Keratinocyte (primary cell): Measurements from ENCODE around the gene C1QTNF5. TPM values are rescaled to one million over a fixed set of nuclear protein-coding genes. Genes with fewer than 3 reads are reported as not detected.
"Not testable (repeated sequence)": the region's sequence is repeated elsewhere in the genome, so short reads cannot be mapped to it uniquely, and the experiment has no call there.

Source experiments
- DNase-seq: peaks from one replicate; pipeline ENCODE4 v3.0.0-alpha.2; 2011; ENCODE audit warnings: low read depth, missing footprints, low spot score
- FAIRE-seq: peaks from 2 replicates; lab custom pipeline; 2011; peaks lifted over from hg19 to GRCh38; lab: Jason Lieb, UNC
- H2AFZ ChIP-seq: 2 replicates; pipeline ENCODE4 v1.6.0; 2012; ENCODE audit warnings: low read length, control low read depth, inconsistent platforms; ENCODE audit not compliant: control insufficient read depth
- H3K27ac ChIP-seq: 2 replicates; pipeline ENCODE4 v1.5.1; 2011; ENCODE audit warnings: low read length; ENCODE audit not compliant: control insufficient read depth, insufficient read depth
- H3K27me3 ChIP-seq: 3 replicates; pipeline ENCODE4 v1.6.0; 2011; ENCODE audit warnings: low read length; ENCODE audit not compliant: control insufficient read depth, insufficient read depth; ENCODE audit errors: extremely low read depth
- H3K36me3 ChIP-seq, 2 experiments: 2 replicates in 1 of 2; 3 replicates in 1 of 2; pipeline ENCODE4 v1.5.1; 2011; ENCODE audit warnings: low read length in 2 of 2, mild to moderate bottlenecking in 1 of 2; ENCODE audit not compliant: control insufficient read depth in 2 of 2, insufficient read depth in 2 of 2; ENCODE audit errors: extremely low read depth in 1 of 2
- H3K4me1 ChIP-seq: 3 replicates; pipeline ENCODE4 v1.5.1; 2011; ENCODE audit warnings: low read length; ENCODE audit not compliant: control insufficient read depth, insufficient read depth; ENCODE audit errors: extremely low read depth
- H3K4me2 ChIP-seq: 3 replicates; pipeline ENCODE4 v1.6.0; 2011; ENCODE audit warnings: low read depth, low read length; ENCODE audit not compliant: control insufficient read depth, insufficient read depth; ENCODE audit errors: extremely low read depth
- H3K4me3 ChIP-seq, 3 experiments: fragments of 200-600 bp in 1 of 3; sonication (generic) in 1 of 3; 2 replicates in 2 of 3; 3 replicates in 1 of 3; pipeline ENCODE4 v1.5.1; 2011 to 2016; ENCODE audit warnings: low read length in 3 of 3, mild to moderate bottlenecking in 3 of 3, control low read depth in 2 of 3, inconsistent platforms in 1 of 3, low read depth in 1 of 3, mixed read lengths in 1 of 3, mixed run types in 1 of 3, moderate library complexity in 1 of 3; ENCODE audit not compliant: control insufficient read depth in 2 of 3, insufficient read depth in 2 of 3; ENCODE audit errors: extremely low read depth in 1 of 3
- H3K79me2 ChIP-seq: 2 replicates; pipeline ENCODE4 v1.6.0; 2012; ENCODE audit warnings: low read length; ENCODE audit not compliant: control insufficient read depth, insufficient read depth
- H3K9ac ChIP-seq: 3 replicates; pipeline ENCODE4 v1.6.0; 2011; ENCODE audit warnings: low read length; ENCODE audit not compliant: control insufficient read depth, insufficient read depth; ENCODE audit errors: extremely low read depth
- H3K9me1 ChIP-seq: 3 replicates; pipeline ENCODE4 v1.6.0; 2011; ENCODE audit warnings: low read length; ENCODE audit not compliant: control insufficient read depth, insufficient read depth; ENCODE audit errors: extremely low read depth
- H3K9me3 ChIP-seq: 2 replicates; pipeline ENCODE4 v1.5.1; 2012; ENCODE audit warnings: low read depth, low read length; ENCODE audit not compliant: control insufficient read depth
- H4K20me1 ChIP-seq: 3 replicates; pipeline ENCODE4 v1.6.0; 2011; ENCODE audit warnings: low read length; ENCODE audit not compliant: control insufficient read depth, insufficient read depth; ENCODE audit errors: extremely low read depth
- EZH2 ChIP-seq: IDR thresholded peaks from one replicate; pipeline ENCODE4 v1.6.1; 2012; ENCODE audit warnings: inconsistent platforms, mild to moderate bottlenecking, low read length, moderate library complexity
- dilution Hi-C: fragments of 300-500 bp; cut with MboI; formaldehyde crosslinking; loops from one replicate; pipeline ENCODE4 v1.7.0; 2020; ENCODE audit warnings: low sequenced_read_pairs; ENCODE audit not compliant: extremely low pct_ligation_motif_present
- polyA plus RNA-seq, 5 experiments: library from polyadenylated mRNA; depleted of rRNA in 3 of 5; stranded (reverse) in 3 of 5; stranded (forward) in 1 of 5; unstranded in 1 of 5; fragments of >200 nt; gene quantifications; 1 replicate in 1 of 5; 2 replicates in 3 of 5; 3 replicates in 1 of 5; pipeline versions ENCODE4 v1.2.1 to v1.2.3, GENCODE V29; 2011 to 2012; ENCODE audit warnings: missing spikeins in 2 of 5, low read depth in 1 of 5, low replicate concordance in 1 of 5
- TF ChIP-seq, protein P1 (sequence below), 3 experiments: IDR thresholded peaks in 1 of 3; conservative IDR thresholded peaks in 1 of 3; optimal IDR thresholded peaks in 1 of 3; 2 replicates in 2 of 3; 3 replicates in 1 of 3; pipeline versions ENCODE3 to v1.5.1; 2011; ENCODE audit warnings: low read length in 3 of 3, mild to moderate bottlenecking in 3 of 3, moderate library complexity in 2 of 3, control low read depth in 1 of 3, inconsistent platforms in 1 of 3; ENCODE audit not compliant: insufficient read depth in 2 of 3; ENCODE audit errors: extremely low read depth in 1 of 3

The C1QTNF5 gene
- polyA plus RNA-seq, 1 donor (not counting 4 experiments of a cell fraction or from before 2014, with no cell fraction given): not detected

DNA sequence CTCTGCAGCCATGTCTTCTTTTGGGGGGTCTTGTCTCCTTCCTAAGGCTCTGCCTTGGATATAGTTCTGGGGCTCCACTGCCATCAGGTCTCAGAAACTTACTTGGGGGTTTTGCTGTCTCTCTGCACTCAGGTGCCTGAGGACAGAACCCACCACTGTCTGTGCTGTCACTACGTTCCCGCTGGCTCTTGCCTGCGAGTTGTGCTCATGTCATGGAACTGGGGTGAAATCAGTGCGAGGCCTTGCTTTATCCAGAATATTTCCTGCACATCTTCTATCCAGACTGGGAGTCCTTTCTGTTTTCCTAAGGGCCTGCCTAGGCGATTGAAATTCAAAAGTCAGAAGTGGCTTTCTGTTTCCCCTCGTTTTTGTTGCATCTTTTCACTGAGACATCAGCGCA is 47.4 kb upstream of the C1QTNF5 start:
- H3K9ac ChIP-seq: no peak overlapping the region
- TF ChIP-seq EZH2: no peak
- TF ChIP-seq, protein P1, sequence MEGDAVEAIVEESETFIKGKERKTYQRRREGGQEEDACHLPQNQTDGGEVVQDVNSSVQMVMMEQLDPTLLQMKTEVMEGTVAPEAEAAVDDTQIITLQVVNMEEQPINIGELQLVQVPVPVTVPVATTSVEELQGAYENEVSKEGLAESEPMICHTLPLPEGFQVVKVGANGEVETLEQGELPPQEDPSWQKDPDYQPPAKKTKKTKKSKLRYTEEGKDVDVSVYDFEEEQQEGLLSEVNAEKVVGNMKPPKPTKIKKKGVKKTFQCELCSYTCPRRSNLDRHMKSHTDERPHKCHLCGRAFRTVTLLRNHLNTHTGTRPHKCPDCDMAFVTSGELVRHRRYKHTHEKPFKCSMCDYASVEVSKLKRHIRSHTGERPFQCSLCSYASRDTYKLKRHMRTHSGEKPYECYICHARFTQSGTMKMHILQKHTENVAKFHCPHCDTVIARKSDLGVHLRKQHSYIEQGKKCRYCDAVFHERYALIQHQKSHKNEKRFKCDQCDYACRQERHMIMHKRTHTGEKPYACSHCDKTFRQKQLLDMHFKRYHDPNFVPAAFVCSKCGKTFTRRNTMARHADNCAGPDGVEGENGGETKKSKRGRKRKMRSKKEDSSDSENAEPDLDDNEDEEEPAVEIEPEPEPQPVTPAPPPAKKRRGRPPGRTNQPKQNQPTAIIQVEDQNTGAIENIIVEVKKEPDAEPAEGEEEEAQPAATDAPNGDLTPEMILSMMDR (optimal IDR thresholded peaks at IDR 0.05 in 1 of 3, IDR thresholded peaks at IDR 0.05 in 1 of 3, conservative IDR thresholded peaks at IDR 0.05 in 1 of 3; ENCODE audit: extremely low read depth in 1 of 3, insufficient read depth in 2 of 3, low read length in 3 of 3): no peak
- no peak overlapping the region for H3K4me3 ChIP-seq
- H3K4me1 ChIP-seq: no peaks in the 10 kb centered on the region
- no peak overlapping the region for H2AFZ ChIP-seq
- DNase-seq: no peak
- H4K20me1 ChIP-seq: no peaks in the 10 kb centered on the region
- peaks cover under 1% of the 10 kb centered on the region for H3K27me3 ChIP-seq
- no peak overlapping the region for H3K4me2 ChIP-seq
- no peak for FAIRE-seq
- dilution Hi-C loops: no loop called here
- no peak overlapping the region for H3K27ac ChIP-seq
- H3K9me3 ChIP-seq: no peaks in the 10 kb centered on the region
- H3K9me1 ChIP-seq: no peaks in the 10 kb centered on the region
- H3K36me3 ChIP-seq: no peaks in the 10 kb centered on the region
- no peaks in the 10 kb centered on the region for H3K79me2 ChIP-seq

DNA sequence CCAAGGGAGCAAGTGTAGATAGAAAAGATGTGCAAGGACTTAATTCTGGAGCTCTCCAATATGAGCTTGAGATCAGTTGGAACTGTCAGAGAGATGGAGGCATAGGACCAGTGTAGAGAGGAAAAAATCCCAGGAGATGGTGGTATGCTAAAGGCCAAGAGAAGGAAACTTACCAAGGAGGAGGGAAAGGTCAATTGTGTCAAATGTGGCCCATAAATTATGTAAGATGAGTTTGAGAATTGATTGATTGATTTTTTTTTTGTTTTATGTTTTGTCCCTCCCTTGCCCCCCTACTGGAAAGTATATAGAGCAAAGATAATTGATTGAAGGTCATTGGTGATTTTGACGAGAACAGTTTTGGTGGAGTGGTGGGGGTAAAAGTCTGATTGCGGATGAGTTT is 43.6 kb upstream of the C1QTNF5 start:
- TF ChIP-seq, protein P1 (optimal IDR thresholded peaks at IDR 0.05 in 1 of 3, IDR thresholded peaks at IDR 0.05 in 1 of 3, conservative IDR thresholded peaks at IDR 0.05 in 1 of 3; ENCODE audit: extremely low read depth in 1 of 3, insufficient read depth in 2 of 3, low read length in 3 of 3): no peak
- TF ChIP-seq EZH2: no peak
- no peak for FAIRE-seq
- dilution Hi-C loops: no loop called here
- Histone ChIP-seq H3K9me3 (no peaks in the 10 kb centered on the region), H3K36me3 (no peaks in the 10 kb centered on the region), H3K9me1 (no peaks in the 10 kb centered on the region), H3K4me1 (peaks cover 11% of the 10 kb centered on the region), H3K27me3 (peaks cover 3% of the 10 kb centered on the region), H3K79me2 (no peaks in the 10 kb centered on the region), H3K4me3 (no peak overlapping the region), H3K27ac (no peak overlapping the region), H2AFZ (no peak overlapping the region), H3K9ac (no peak overlapping the region), H4K20me1 (no peaks in the 10 kb centered on the region), H3K4me2 (no peak overlapping the region)
- DNase-seq: no peak

DNA sequence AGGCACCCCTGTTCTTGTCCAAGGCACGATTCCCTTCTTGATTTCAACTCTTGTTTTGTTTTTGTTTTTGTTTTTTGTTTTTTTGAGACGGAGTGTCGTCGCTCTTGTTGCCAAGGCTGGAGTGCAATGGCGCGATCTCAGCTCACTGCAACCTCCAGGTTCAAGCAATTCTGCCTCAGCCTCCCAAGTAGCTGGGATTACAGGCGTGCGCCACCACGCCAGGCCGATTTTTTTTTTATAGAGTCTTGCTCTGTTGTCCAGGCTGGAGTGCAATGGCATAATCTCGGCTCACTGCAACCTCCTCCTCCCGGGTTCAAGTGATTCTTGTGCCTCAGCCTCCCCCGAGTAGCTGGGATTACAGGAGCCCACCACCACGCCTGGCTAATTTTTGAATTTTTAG is 41.8 kb upstream of the C1QTNF5 start:
- peaks cover 20% of the 10 kb centered on the region for H3K4me1 ChIP-seq
- dilution Hi-C loops: not testable (repeated sequence)

More for the DNA sequence above, 41.8 kb upstream of the C1QTNF5 start:
- peak overlapping the region in 1 of 3 experiments; percentile 75 for H3K4me3 ChIP-seq
- H3K9me1 ChIP-seq, H3K27ac ChIP-seq, DNase-seq, H3K27me3 ChIP-seq, H4K20me1 ChIP-seq, H3K79me2 ChIP-seq, H3K36me3 ChIP-seq, H3K9me3 ChIP-seq, FAIRE-seq, H3K9ac ChIP-seq, H2AFZ ChIP-seq: not testable (repeated sequence)
- peak overlapping the region; percentile 96 for H3K4me2 ChIP-seq
